Right lobe of liver (tissue), 4 donors: Measurements from ENCODE around the gene POM121L2.

Source experiments
- POLR2A ChIP-seq: fragments of 450-650 bp; IDR thresholded peaks from one replicate; pipeline ENCODE4 v1.6.1; 2017; ENCODE audit warnings: antibody characterized with exemption, mild to moderate bottlenecking
- TF ChIP-seq, protein P1 (sequence below), 4 donors: fragments of 200-600 bp in 3 of 4; fragments of 450-650 bp in 1 of 4; IDR thresholded peaks; one replicate each; pipeline versions ENCODE4 v1.5.1 to v1.8.0; 2016 to 2022; ENCODE audit warnings: antibody characterized with exemption in 4 of 4, mild to moderate bottlenecking in 2 of 4
- donor health status: DM: no; HTN: no; CAD: no.
- donor health status: DM: no; HTN: no; CAD: no.
- donor health status: DM: no; HTN: yes; CAD: no.

DNA sequence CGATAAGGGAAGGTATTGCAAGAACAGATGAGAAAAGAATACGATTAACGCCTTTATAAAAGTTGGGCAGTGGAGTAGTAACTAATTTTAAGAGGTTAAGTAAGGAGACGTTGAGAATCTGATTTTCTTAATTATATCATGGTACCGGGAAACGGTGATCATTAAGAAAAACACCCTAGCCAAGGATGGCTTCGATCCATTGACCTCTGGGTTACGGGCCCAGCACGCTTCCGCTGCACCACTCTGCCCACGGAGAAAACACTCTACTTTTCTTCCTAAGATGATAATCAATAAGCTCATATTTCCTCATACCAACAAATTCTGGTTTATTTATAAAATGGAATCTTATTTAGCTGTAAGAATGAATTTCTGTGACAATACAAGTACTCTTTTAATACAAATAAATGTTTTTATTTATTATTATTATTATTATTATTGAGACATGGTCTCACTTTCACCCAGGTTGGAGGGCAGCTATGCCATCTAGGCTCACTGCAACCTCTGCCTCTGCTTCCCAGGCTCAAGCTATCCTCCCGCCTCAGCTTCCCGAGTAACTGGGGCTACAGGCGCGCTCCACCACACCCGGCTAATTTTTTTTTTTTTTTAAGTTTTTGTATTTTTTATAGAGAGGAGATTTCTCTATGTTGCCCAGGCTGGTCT lies 8.3 kb downstream of the POM121L2 start:
- TF ChIP-seq, protein P1, sequence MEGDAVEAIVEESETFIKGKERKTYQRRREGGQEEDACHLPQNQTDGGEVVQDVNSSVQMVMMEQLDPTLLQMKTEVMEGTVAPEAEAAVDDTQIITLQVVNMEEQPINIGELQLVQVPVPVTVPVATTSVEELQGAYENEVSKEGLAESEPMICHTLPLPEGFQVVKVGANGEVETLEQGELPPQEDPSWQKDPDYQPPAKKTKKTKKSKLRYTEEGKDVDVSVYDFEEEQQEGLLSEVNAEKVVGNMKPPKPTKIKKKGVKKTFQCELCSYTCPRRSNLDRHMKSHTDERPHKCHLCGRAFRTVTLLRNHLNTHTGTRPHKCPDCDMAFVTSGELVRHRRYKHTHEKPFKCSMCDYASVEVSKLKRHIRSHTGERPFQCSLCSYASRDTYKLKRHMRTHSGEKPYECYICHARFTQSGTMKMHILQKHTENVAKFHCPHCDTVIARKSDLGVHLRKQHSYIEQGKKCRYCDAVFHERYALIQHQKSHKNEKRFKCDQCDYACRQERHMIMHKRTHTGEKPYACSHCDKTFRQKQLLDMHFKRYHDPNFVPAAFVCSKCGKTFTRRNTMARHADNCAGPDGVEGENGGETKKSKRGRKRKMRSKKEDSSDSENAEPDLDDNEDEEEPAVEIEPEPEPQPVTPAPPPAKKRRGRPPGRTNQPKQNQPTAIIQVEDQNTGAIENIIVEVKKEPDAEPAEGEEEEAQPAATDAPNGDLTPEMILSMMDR (IDR thresholded peaks at IDR 0.05): no peak
- TF ChIP-seq POLR2A: no peak
